T follicular helper cell (primary cell): ENCODE measurements around the gene CSNK2B.

Source experiments
- DNase-seq: peaks from one replicate; pipeline ENCODE4 v3.0.0-alpha.2; 2020; ENCODE audit warnings: low read depth

CSNK2B gene

DNA sequence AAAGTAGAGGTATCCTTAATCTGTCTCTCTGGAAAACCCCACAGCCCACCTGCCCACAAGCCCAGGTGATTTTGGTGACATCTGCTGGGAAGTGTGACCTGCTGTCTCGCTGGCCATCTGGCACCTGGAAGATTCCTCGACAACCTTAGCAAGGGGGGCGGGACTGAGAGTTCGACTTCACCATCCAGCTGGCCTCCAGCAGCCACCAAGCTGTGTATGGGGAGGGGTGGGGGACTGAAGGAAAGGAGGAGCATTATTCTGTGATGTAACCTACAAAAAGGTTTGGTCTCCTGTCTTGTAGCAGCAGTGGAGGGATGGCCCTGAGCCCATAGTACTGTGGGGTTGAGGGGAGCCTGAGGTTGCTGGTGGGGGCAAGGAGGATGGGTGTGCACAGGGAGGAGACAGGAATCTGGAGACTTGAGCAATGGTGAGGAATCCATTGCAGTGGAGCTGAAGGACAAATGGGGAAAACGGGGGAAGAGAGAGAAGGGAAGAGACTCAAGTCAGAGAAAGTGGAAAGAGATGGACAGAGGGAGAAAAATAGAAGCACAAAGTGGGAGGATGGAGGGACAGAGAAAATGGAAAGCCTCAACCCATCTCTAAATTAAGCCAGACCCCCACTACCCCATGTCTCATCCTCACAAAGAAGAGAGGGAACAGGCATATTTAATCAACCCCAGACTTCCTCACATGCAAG, 44.8 kb downstream of the CSNK2B start:
- DNase-seq = no peak

GRCh38 chr6:31711233-31711632, 45.4 kb downstream of the CSNK2B start:
- no peak for DNase-seq

- DNase-seq = no peak
Measured at GRCh38 chr6:31712296-31712695, 46.4 kb downstream of the CSNK2B start.

DNA sequence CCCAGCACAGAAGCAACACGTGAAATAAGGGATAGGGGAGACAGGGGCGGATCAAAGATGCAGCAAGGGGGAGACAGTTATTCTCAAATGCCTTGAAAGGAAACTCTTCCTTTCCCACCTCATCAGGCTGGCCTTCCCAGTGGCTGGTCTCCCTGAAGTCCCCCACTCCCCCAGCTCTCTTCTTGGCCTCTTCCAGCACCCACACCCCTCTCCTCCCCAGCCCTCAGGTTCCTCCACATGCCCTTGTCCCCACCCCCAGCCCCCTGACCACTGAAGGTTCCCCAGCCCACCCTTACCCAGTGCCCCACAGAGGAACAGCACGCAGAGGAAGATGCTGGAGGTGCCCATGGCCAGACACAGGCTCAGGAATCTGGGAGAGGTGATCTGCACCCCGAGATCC, 47.6 kb downstream of the CSNK2B start:
- DNase-seq = no peak

- DNase-seq = no peak
Measured at GRCh38 chr6:31713991-31714684, 48.3 kb downstream of the CSNK2B start.

DNA sequence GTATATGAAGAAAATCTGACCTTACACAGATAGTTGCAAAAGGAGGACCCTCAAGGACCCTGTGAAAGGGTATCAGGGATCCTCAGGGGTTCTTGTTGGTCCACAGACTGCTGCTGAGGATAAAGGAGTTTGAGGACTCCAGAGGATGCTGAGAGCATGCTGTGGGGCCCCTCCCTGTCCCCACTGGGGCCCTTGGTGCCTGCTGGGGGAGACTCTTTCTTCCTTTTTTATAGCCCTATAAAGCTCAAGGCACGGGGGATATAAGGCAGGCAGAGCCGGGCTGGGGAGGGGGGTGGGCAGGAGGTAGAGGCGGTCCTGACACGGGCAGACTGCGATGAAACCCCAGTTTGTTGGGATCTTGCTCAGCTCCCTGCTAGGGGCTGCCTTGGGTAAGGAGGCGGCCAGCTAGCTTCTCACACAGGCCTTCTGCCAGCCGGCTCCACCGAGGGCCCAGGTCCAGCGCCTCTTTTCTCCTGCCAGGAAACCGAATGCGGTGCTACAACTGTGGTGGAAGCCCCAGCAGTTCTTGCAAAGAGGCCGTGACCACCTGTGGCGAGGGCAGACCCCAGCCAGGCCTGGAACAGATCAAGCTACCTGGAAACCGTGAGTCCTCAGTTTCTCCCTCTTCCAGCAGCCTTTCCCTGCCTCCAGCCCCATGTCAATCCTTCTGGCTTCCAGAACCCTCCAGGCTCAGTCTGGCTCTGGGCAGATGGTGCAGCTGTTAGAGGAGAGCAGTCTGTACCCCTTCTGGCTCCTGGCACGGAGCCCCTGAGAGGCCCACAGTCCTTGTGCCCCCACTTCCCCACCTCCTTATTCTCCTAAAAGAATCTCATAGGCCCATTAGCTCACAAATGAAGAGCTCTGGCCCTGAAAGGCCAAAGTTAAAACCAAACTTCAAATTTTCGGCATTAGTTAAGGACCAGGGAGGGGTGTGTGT, 49.4 kb downstream of the CSNK2B start, which contains the start of gene LY6G6D:
Gene LY6G6D, plus strand, starts transcription at position 327 of the 937 bp plus-strand sequence. Its CDS starts 8 bp downstream, at position 335.
- no peak for DNase-seq

GRCh38 chr6:31717499-31718222, 51.8 kb downstream of the CSNK2B start:
- DNase-seq = no peak

GRCh38 chr6:31718265-31718664, 52.4 kb downstream of the CSNK2B start:
- DNase-seq = no peak

- DNase-seq = no peak
Measured at GRCh38 chr6:31719001-31719400, 53.1 kb downstream of the CSNK2B start.
